ENCODE results near the gene SLC30A5.
"Not testable (repeated sequence)": the region's sequence is repeated elsewhere in the genome, so short reads cannot be mapped to it uniquely, and the experiment has no call there.

SLC30A5 gene

GRCh38 chr5:69103521-69103920 is 9.7 kb downstream of the SLC30A5 start:
- DNase-seq (ENCODE audit: low read depth in 2 of 2, low spot score in 1 of 2): no peak

DNA sequence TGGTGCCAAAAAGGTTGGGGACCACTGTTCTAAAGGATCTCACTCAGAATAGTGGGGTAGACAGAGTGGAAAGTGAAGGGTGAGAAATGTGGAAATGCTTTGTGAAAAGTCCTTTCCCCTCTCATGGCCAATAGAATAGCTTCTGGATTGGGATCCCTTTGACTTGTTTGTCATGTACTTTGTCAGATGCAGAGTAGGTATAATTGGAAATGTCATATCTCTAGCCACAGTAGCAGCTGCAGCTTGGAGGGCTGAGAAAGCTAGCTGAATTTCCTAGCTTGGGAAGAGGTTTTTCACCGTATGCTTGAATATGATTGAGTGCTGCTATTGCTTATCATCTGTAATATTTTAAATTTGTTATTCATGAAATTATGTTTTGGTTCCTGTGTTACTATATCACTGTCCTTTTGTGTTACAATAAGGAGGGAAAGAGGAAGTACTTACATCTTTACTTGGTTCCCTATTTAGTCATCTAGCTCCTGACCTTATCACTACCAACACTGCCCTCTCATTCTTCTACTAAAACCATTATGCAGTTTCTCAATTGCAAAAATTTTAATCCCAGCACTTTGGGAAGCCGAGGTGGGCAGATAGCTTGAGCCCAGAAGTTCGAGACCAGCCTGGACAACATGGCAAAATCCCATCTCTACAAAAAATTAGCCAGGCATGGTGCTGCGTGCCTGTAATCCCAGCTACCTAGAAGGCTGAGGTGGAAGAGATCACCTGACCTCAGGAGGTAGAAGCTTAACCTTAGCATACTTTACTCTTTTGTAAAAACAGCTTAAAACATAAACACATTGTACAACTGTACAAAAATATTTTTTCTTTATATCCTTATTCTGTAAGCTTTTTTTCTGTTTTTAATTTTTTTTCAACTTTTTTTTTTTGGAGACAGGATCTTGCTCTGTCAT is 12.4 kb downstream of the SLC30A5 start:
- DNase-seq (ENCODE audit: low read depth in 2 of 2, low spot score in 1 of 2): no peak

- not testable (repeated sequence) for DNase-seq (ENCODE audit: low read depth in 2 of 2, low spot score in 1 of 2)
Observed at GRCh38 chr5:69108367-69108766, 14.6 kb downstream of the SLC30A5 start.

GRCh38 chr5:69113851-69114250 is 20.0 kb downstream of the SLC30A5 start:
- no peak for DNase-seq (ENCODE audit: low read depth in 2 of 2, low spot score in 1 of 2)

DNA sequence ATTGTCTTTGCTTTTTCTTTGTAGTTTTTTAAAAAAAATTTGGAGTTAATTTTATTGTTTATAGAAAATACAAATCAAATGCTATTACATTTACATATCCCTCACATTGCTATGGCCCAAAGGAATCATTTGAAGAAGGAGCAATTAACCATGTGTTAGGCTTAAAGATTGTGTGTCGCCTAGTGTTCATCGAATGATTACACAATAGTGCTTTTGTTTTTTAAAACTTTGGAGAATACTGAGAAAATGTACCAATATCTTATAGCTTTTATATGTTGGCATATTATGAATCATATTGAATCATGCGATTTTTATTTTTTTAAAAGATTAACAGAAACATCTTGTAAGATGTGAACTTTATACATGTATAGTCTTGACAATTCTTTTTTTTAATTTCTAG is 21.7 kb downstream of the SLC30A5 start:
- DNase-seq (ENCODE audit: low read depth in 2 of 2, low spot score in 1 of 2): no peak

GRCh38 chr5:69129413-69129812 is 35.6 kb downstream of the SLC30A5 start:
- DNase-seq (ENCODE audit: low read depth in 2 of 2, low spot score in 1 of 2): no peak

GRCh38 chr5:69130241-69130640 is 36.4 kb downstream of the SLC30A5 start:
- DNase-seq (ENCODE audit: low read depth in 2 of 2, low spot score in 1 of 2): no peak

GRCh38 chr5:69131304-69131703 is 37.5 kb downstream of the SLC30A5 start:
- no peak for DNase-seq (ENCODE audit: low read depth in 2 of 2, low spot score in 1 of 2)

DNA sequence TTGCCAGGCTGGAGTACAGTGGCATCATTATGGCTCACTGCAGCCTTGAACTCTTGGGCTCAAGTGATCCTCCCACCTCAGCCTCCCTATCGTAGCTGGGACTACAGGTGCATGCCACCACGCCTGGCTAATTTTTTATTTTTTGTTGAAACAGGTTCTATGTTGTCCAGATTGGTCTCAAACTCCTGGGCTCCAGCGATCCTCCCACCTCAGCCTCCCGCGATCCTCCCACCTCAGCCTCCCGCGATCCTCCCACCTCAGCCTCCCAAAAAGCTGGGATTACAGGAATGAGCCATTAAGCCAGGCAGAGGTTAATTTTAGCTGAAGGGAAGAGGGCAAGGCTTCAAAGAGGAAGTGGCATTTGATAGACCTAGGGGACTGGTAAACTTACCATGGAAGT is 40.3 kb downstream of the SLC30A5 start:
- DNase-seq (ENCODE audit: low read depth in 2 of 2, low spot score in 1 of 2): no peak

DNA sequence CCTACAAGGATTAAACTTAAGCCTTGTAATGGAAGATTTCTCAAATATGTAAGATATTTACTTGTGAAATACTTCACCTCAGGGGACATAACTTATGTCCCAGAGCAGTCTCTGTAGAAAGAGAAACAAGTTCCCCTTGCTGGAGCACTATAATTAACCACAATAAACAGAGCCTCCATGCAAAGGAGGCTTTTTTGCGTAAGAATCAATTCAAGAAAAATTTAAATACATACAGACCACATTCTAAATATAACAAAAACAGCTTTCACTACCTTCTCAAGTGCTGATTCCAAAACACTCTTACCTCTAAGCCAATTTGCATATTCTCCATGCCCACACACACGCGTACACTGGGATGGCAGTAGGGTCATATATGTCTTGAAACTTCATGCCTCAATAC is 42.5 kb downstream of the SLC30A5 start:
- no peak for DNase-seq (ENCODE audit: low read depth in 2 of 2, low spot score in 1 of 2)

DNA sequence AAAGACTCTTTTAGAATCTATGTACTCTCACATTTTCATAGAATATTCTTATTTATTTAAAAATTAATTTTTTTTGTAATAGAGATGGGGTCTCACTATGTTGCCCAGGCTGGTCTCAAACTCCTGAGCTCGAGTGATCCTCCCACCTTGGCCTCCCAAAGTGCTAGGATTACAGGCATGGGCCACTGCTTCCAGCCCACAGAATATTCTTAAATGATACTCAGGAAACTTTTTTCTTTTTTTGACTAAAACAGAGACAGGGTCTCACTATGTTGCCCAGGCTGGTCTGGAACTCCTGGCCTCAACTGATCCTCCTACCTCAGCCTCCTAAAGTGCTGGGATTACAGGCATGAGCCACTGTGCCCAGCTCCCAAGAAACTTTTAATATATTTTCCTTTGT is 43.4 kb downstream of the SLC30A5 start:
- not testable (repeated sequence) for DNase-seq (ENCODE audit: low read depth in 2 of 2, low spot score in 1 of 2)

GRCh38 chr5:69137807-69138206 is 44.0 kb downstream of the SLC30A5 start:
- DNase-seq (ENCODE audit: low read depth in 2 of 2, low spot score in 1 of 2): no peak

DNA sequence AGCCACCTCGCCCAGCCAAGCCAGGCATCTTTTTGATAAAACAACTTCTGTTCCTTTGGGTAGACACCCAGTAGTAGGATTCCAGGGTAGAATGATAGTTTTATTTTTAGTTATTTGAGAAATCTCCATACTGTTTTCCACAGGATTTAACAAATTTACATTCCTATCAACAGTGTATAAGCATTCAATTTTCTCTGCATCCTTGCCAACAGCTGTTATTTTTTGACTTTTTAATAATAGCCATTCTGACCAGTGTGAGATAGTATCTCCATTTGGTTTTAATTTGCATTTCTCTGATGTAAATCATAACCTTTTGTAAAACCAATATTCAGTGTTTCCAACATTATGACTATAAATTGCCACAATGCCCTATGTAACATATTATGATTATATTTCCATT is 45.0 kb downstream of the SLC30A5 start:
- no peak for DNase-seq (ENCODE audit: low read depth in 2 of 2, low spot score in 1 of 2)

DNA sequence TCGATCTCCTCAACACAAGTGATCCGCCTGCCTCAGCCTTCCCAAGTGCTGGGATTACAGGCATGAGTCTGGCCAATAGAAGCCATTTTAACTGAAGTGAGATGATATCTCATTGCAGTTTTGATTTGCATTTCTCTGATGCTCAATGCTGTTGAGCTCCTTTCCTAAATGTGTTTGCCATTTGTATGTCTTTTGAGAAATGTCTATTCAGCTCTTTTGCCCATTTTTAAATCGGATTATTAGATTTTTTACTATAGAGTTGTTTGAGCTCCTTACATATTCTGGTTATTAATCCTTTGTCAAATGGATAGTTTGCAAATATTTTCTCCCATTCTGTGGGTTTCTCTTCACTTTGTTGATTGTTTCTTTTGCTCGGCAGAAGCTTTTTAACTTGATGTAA is 46.4 kb downstream of the SLC30A5 start:
- DNase-seq (ENCODE audit: low read depth in 2 of 2, low spot score in 1 of 2): not testable (repeated sequence)

DNA sequence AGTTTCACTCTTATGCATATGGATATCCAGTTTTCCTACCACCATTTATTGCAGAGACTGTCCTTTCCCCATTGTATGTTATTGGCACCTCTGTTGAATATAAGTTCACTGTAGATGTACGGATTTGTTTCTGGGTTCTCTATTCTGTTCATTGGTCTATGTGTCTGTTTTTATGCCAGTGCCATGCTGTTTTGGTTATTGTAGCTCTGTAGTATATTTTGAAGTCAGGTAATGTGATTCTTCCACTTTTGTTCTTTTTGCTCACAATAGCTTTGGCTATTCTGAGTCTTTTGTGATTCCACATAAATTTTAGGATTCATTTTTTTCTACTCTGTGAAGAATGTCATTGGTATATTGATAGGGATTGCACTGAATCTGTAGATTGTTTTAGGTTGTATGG is 47.0 kb downstream of the SLC30A5 start:
- DNase-seq (ENCODE audit: low read depth in 2 of 2, low spot score in 1 of 2): no peak

GRCh38 chr5:69148576-69148975 is 54.8 kb downstream of the SLC30A5 start:
- not testable (repeated sequence) for DNase-seq (ENCODE audit: low read depth in 2 of 2, low spot score in 1 of 2)

GRCh38 chr5:69148981-69149675 is 55.3 kb downstream of the SLC30A5 start:
- no peak for DNase-seq (ENCODE audit: low read depth in 2 of 2, low spot score in 1 of 2)

- DNase-seq (ENCODE audit: low read depth in 2 of 2, low spot score in 1 of 2): no peak
Observed at GRCh38 chr5:69149676-69150010, 55.8 kb downstream of the SLC30A5 start.

GRCh38 chr5:69152731-69153130 is 58.9 kb downstream of the SLC30A5 start:
- no peak for DNase-seq (ENCODE audit: low read depth in 2 of 2, low spot score in 1 of 2)

DNA sequence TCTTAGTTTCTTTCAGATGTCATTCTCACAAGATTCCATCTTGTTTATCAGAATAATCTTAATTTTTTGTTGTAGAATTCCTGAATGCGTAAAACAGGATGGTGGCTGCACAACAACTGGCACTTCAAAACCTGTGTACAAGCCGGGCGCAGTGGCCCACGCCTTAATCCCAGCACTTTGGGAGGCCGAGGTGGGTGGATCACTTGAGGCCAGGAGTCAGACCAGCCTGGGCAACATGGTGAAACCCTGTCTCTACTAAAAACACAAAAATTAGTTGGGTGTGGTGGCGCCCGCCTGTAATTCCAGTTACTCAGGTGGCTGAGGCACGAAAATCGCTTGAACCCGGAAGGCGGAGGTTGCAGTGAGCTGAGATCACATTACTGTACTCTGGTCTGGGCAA is 62.6 kb downstream of the SLC30A5 start:
- no peak for DNase-seq (ENCODE audit: low read depth in 2 of 2, low spot score in 1 of 2)

- no peak for DNase-seq (ENCODE audit: low read depth in 2 of 2, low spot score in 1 of 2)
Observed at GRCh38 chr5:69158039-69158438, 64.2 kb downstream of the SLC30A5 start.

GRCh38 chr5:69160651-69161050 is 66.8 kb downstream of the SLC30A5 start:
- no peak for DNase-seq (ENCODE audit: low read depth in 2 of 2, low spot score in 1 of 2)

Measured in stimulated activated CD8-positive, alpha-beta memory T cell treated with anti-CD3 and anti-CD28 coated beads, Interleukin-4, amount 100 ng/mL, for 1 hour (primary cell).